GM12865 (cell line): Measurements from ENCODE around the gene WDR62.

Experiments
- DNase-seq: peaks from one replicate; pipeline ENCODE4 v3.0.0; 2010; ENCODE audit warnings: low read depth
- H3K4me3 ChIP-seq: 2 replicates; pipeline ENCODE4 v1.5.1; 2011; ENCODE audit warnings: mild to moderate bottlenecking, low read depth, low read length, control low read depth
- CTCF ChIP-seq: IDR thresholded peaks from 2 replicates; pipeline ENCODE4 v1.5.1; 2011; ENCODE audit warnings: low read length, control low read depth, low read depth, inconsistent platforms; ENCODE audit not compliant: insufficient read depth; ENCODE audit errors: missing control alignments

Gene WDR62

GRCh38 chr19:36152352-36153091, 97.8 kb downstream of the WDR62 start, which contains the start of gene COX7A1:
Gene COX7A1 (minus strand): TSS chr19:36152447. CDS start chr19:36152407, 40 bp downstream.
- no peak within 1 kb of the TSS for H3K4me3 ChIP-seq
- no peak for DNase-seq
- no peak for TF ChIP-seq CTCF

- TF ChIP-seq CTCF: no peak
These were observed 98.4 kb downstream of the WDR62 start for GRCh38 chr19:36153126-36153525.

More at GRCh38 chr19:36153126-36153525, 98.4 kb downstream of the WDR62 start:
- H3K4me3 ChIP-seq: no peak overlapping the region
- DNase-seq: no peak
